Osteoblast (primary cell): ENCODE data around the gene TMEM38B. TPM values are rescaled to one million over a fixed set of nuclear protein-coding genes. Genes with fewer than 3 reads are reported as not detected.
"Not testable (repeated sequence)": the region's sequence is repeated elsewhere in the genome, so short reads cannot be mapped to it uniquely, and the experiment has no call there.

ENCODE experiments used
- DNase-seq: peaks from one replicate; pipeline ENCODE4 v3.0.0; 2011; ENCODE audit warnings: low spot score, mixed read lengths; ENCODE audit not compliant: insufficient read length; ENCODE audit errors: missing footprints
- H2AFZ ChIP-seq: 2 replicates; pipeline ENCODE4 v1.6.0; 2011; ENCODE audit warnings: mild to moderate bottlenecking, low read length
- H3K27ac ChIP-seq: 2 replicates; pipeline ENCODE4 v1.5.1; 2011; ENCODE audit warnings: mild to moderate bottlenecking, low read depth, low read length, moderate library complexity
- H3K27me3 ChIP-seq: 2 replicates; pipeline ENCODE4 v1.6.0; 2012; ENCODE audit warnings: mild to moderate bottlenecking, control low read depth, inconsistent platforms, low read length, moderate library complexity; ENCODE audit not compliant: insufficient read depth
- H3K36me3 ChIP-seq: 2 replicates; pipeline ENCODE4 v1.5.1; 2011; ENCODE audit warnings: mild to moderate bottlenecking, low read length, control low read depth, moderate library complexity; ENCODE audit not compliant: insufficient read depth
- H3K4me1 ChIP-seq: 2 replicates; pipeline ENCODE4 v1.5.1; 2011; ENCODE audit warnings: mild to moderate bottlenecking, low read length, control low read depth, moderate library complexity; ENCODE audit not compliant: insufficient read depth
- H3K4me2 ChIP-seq: 2 replicates; pipeline ENCODE4 v1.6.0; 2011; ENCODE audit warnings: mild to moderate bottlenecking, low read length; ENCODE audit not compliant: insufficient read depth
- H3K4me3 ChIP-seq: fragments of 200-600 bp; sonication (generic); 3 replicates; pipeline ENCODE4 v1.5.1; 2012; ENCODE audit warnings: mild to moderate bottlenecking, low read length, inconsistent platforms; ENCODE audit not compliant: insufficient read depth
- H3K79me2 ChIP-seq: 2 replicates; pipeline ENCODE4 v1.6.0; 2012; ENCODE audit warnings: mild to moderate bottlenecking, low read length, control low read depth, inconsistent platforms; ENCODE audit not compliant: insufficient read depth
- H3K9me3 ChIP-seq: 2 replicates; pipeline ENCODE4 v1.5.1; 2011; ENCODE audit warnings: low read depth, low read length, control low read depth
- H4K20me1 ChIP-seq: 2 replicates; pipeline ENCODE4 v1.6.0; 2012; ENCODE audit warnings: mild to moderate bottlenecking, low read length, control low read depth; ENCODE audit not compliant: insufficient read depth
- total RNA-seq: library from RNA; depleted of rRNA; stranded (reverse); fragments of >200 nt; gene quantifications from 2 replicates; pipeline ENCODE4 v1.2.3, GENCODE V29; 2012
- TF ChIP-seq, protein P1 (sequence below): IDR thresholded peaks from 2 replicates; pipeline ENCODE4 v1.5.1; 2011; ENCODE audit warnings: mild to moderate bottlenecking, low read depth, low read length, moderate library complexity; ENCODE audit errors: extremely low read depth

Gene TMEM38B
- total RNA-seq, 1 donor, result 22.4 TPM

DNA sequence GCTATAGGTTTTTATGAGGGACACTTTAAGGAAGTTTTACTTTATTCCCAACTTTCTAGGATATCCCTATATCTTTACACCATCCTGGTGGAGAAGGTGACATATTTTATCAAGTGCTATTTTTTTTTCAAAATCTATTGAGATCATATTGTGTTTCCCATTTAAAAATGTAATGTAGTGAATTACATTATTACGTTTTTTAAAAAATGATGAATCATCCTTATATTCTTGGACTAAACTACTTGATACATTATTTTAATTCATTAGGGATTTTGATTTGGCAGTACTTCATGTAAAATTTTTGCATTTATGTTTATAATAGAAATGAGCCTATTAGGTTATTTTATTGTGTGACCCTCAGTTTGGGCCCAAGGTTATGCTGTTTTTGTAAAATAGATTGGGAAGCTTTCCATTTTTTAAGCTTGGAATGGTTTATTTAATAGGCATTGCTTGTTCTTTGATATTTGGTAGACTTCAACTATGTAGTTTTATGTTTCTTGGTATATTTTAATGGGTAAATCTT lies 4.1 kb downstream of the TMEM38B start:
- Histone ChIP-seq H3K4me2 (no peak overlapping the region), H3K79me2 (peaks cover 17% of the 10 kb centered on the region)
- TF ChIP-seq, protein P1, sequence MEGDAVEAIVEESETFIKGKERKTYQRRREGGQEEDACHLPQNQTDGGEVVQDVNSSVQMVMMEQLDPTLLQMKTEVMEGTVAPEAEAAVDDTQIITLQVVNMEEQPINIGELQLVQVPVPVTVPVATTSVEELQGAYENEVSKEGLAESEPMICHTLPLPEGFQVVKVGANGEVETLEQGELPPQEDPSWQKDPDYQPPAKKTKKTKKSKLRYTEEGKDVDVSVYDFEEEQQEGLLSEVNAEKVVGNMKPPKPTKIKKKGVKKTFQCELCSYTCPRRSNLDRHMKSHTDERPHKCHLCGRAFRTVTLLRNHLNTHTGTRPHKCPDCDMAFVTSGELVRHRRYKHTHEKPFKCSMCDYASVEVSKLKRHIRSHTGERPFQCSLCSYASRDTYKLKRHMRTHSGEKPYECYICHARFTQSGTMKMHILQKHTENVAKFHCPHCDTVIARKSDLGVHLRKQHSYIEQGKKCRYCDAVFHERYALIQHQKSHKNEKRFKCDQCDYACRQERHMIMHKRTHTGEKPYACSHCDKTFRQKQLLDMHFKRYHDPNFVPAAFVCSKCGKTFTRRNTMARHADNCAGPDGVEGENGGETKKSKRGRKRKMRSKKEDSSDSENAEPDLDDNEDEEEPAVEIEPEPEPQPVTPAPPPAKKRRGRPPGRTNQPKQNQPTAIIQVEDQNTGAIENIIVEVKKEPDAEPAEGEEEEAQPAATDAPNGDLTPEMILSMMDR, result no peak

DNA sequence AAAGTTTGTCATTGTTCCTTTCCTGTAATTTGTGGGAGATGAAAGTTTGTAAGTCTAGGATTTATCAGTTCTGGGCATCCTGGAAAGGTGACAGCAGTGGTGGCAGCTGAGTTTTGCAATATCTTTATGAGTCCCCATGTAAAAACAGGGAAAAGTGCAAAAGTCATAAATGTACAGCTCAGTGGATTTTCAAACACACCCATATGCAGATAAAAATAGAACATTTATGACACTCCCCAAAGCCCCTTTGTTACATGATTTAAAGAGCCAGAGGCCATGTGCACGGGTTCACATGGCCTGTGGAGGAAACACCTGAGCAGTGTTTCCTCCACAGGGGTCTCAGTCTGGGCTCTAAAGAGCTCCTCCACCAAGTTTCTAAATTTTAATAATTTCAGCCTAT lies 6.3 kb downstream of the TMEM38B start:
- Histone ChIP-seq H3K4me3 (no peak overlapping the region), H2AFZ (no peak overlapping the region), H3K9me3 (no peaks in the 10 kb centered on the region), H4K20me1 (no peaks in the 10 kb centered on the region), H3K4me1 (no peaks in the 10 kb centered on the region), H3K79me2 (peaks cover 13% of the 10 kb centered on the region), H3K4me2 (no peak overlapping the region), H3K27ac (no peak overlapping the region), H3K36me3 (no peaks in the 10 kb centered on the region), H3K27me3 (no peaks in the 10 kb centered on the region)
- TF ChIP-seq, protein P1, result no peak
- DNase-seq, result no peak

More for the DNA sequence above, 4.1 kb downstream of the TMEM38B start:
- DNase-seq, result no peak
- no peak overlapping the region for H2AFZ ChIP-seq
- no peak overlapping the region for H3K4me3 ChIP-seq
- H3K36me3 ChIP-seq, result no peaks in the 10 kb centered on the region
- H4K20me1 ChIP-seq, result no peaks in the 10 kb centered on the region
- peaks cover 4% of the 10 kb centered on the region for H3K27me3 ChIP-seq
- no peak overlapping the region for H3K27ac ChIP-seq
- H3K4me1 ChIP-seq, result peaks cover 10% of the 10 kb centered on the region
- H3K9me3 ChIP-seq, result no peaks in the 10 kb centered on the region

DNA sequence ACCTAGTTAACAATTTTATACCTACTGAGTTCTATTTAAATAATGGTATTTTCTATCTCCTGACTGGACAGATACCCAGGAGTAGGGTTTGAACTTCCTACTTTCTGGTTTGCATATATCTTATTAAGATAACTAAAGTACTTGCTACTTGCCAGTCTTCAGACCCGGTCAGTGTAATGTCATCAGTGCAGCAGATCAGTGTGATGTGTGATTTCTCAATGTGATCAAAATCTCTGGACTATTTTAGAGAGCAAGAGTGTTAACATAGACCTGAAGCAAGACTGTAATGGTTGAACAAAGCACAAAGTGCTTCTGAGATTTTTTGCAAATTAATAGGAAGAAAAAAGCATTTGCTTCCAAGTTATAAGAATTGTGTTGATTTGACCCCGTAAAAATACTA lies 6.8 kb downstream of the TMEM38B start:
- Histone ChIP-seq H4K20me1 (no peaks in the 10 kb centered on the region), H3K4me1 (no peaks in the 10 kb centered on the region), H3K4me3 (no peak overlapping the region), H3K27ac (no peak overlapping the region), H3K27me3 (no peaks in the 10 kb centered on the region), H3K9me3 (no peaks in the 10 kb centered on the region), H3K79me2 (peaks cover 11% of the 10 kb centered on the region), H3K4me2 (no peak overlapping the region), H2AFZ (no peak overlapping the region), H3K36me3 (no peaks in the 10 kb centered on the region)
- DNase-seq, result no peak
- TF ChIP-seq, protein P1, result no peak

DNA sequence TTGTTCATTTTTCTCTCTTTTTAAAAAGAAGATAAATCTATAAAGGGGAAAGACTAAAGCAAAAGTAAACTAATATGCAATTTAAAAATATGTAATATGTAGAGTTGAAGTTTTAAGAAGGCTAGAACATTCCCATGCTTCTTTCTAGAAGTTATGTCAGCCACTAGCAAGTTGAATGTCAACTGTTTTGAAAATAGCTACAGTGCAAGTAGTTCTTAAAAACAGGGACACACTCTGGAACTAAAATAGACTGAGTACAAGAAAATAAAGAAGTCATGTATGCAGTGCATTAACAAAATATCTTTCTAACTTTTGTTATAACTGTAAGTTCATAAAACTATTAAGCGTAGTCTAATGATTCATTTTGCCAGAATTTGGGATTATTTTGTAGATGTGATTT lies 7.9 kb downstream of the TMEM38B start:
- H3K79me2 ChIP-seq, result peaks cover 7% of the 10 kb centered on the region
- H4K20me1 ChIP-seq, result no peaks in the 10 kb centered on the region
- H3K27ac ChIP-seq, result no peak overlapping the region
- no peak for DNase-seq
- H3K4me1 ChIP-seq, result no peaks in the 10 kb centered on the region
- no peak overlapping the region for H2AFZ ChIP-seq
- no peaks in the 10 kb centered on the region for H3K27me3 ChIP-seq
- TF ChIP-seq, protein P1, result no peak
- no peak overlapping the region for H3K4me2 ChIP-seq
- H3K4me3 ChIP-seq, result no peak overlapping the region
- no peaks in the 10 kb centered on the region for H3K9me3 ChIP-seq
- no peaks in the 10 kb centered on the region for H3K36me3 ChIP-seq

DNA sequence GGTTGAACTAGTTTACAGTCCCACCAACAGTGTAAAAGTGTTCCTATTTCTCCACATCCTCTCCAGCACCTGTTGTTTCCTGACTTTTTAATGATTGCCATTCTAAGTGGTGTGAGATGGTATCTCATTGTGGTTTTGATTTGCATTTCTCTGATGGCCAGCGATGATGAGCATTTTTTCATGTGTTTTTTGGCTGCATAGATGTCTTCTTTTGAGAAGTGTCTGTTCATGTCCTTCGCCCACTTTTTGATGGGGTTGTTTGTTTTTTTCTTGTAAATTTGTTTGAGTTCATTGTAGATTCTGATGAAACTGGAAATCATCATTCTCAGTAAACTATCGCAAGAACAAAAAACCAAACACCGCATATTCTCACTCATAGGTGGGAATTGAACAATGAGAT lies 9.3 kb downstream of the TMEM38B start:
- H3K79me2 ChIP-seq, DNase-seq, H3K4me1 ChIP-seq, H3K27ac ChIP-seq, H4K20me1 ChIP-seq, H3K4me3 ChIP-seq, H2AFZ ChIP-seq, H3K27me3 ChIP-seq, H3K9me3 ChIP-seq, H3K4me2 ChIP-seq, H3K36me3 ChIP-seq: not testable (repeated sequence)
